Loucy (cell line): ENCODE results near the gene CHMP3.

Source experiments
- H2AFZ ChIP-seq: fragments of 200-600 bp; sonication (generic); 2 replicates; pipeline ENCODE4 v1.6.0; 2016; ENCODE audit warnings: antibody characterized with exemption, mild to moderate bottlenecking, low read length, moderate library complexity
- H3F3A ChIP-seq: fragments of 200-600 bp; 2 replicates; pipeline ENCODE4 v1.6.0; 2016; ENCODE audit warnings: antibody characterized with exemption, low read depth, mild to moderate bottlenecking
- H3K27me3 ChIP-seq: fragments of 200-600 bp; sonication (generic); 2 replicates; pipeline ENCODE4 v1.6.1; 2014; ENCODE audit warnings: low read length, mild to moderate bottlenecking; ENCODE audit not compliant: insufficient read depth, poor library complexity, severe bottlenecking
- H3K36me3 ChIP-seq: fragments of 200-600 bp; sonication (generic); 2 replicates; pipeline ENCODE4 v1.6.1; 2016; ENCODE audit warnings: low read length; ENCODE audit not compliant: insufficient read depth
- H3K4me1 ChIP-seq: fragments of 200-600 bp; sonication (generic); 2 replicates; pipeline ENCODE4 v1.5.1; 2014; ENCODE audit warnings: low read length, mild to moderate bottlenecking; ENCODE audit not compliant: insufficient read depth, poor library complexity, severe bottlenecking
- H3K4me2 ChIP-seq: fragments of 200-600 bp; sonication (generic); 2 replicates; pipeline ENCODE4 v1.6.0; 2014; ENCODE audit warnings: antibody characterized with exemption, low read length, low read depth, mild to moderate bottlenecking; ENCODE audit not compliant: poor library complexity, severe bottlenecking
- H3K4me3 ChIP-seq: fragments of 200-600 bp; sonication (generic); 2 replicates; pipeline ENCODE4 v1.5.1; 2014; ENCODE audit warnings: low read length, mild to moderate bottlenecking, mixed read lengths; ENCODE audit not compliant: poor library complexity, severe bottlenecking
- H3K79me2 ChIP-seq: fragments of 200-600 bp; sonication (generic); 2 replicates; pipeline ENCODE4 v1.6.1; 2014; ENCODE audit warnings: low read length; ENCODE audit not compliant: insufficient read depth
- H3K9ac ChIP-seq: fragments of 200-600 bp; sonication (generic); 2 replicates; pipeline ENCODE4 v1.6.0; 2014; ENCODE audit warnings: mild to moderate bottlenecking, low read depth, low read length, moderate library complexity; ENCODE audit not compliant: poor library complexity, severe bottlenecking
- H3K9me2 ChIP-seq: fragments of 200-600 bp; sonication (generic); replicated peaks from 2 replicates; pipeline ENCODE4 v1.6.1; 2016; ENCODE audit warnings: low read depth, low read length, mixed read lengths
- H3K9me3 ChIP-seq: fragments of 200-600 bp; sonication (generic); 2 replicates; pipeline ENCODE4 v1.6.1; 2014; ENCODE audit warnings: mild to moderate bottlenecking, antibody characterized with exemption, low read length, low read depth; ENCODE audit not compliant: insufficient read depth
- H4K20me1 ChIP-seq: fragments of 200-600 bp; sonication (generic); 2 replicates; pipeline ENCODE4 v1.6.0; 2014; ENCODE audit warnings: antibody characterized with exemption, low read length, mild to moderate bottlenecking; ENCODE audit not compliant: insufficient read depth, poor library complexity, severe bottlenecking
- EZH2phosphoT487 ChIP-seq: fragments of 200-600 bp; IDR thresholded peaks from 2 replicates; pipeline ENCODE4 v1.6.1; 2018; ENCODE audit warnings: antibody characterized with exemption, mild to moderate bottlenecking, moderate library complexity, borderline replicate concordance
- TF ChIP-seq, protein P1 (sequence below): fragments of 200-600 bp; sonication (generic); conservative IDR thresholded peaks from 2 replicates; pipeline ENCODE4 v1.5.1; 2014; ENCODE audit warnings: mild to moderate bottlenecking, antibody characterized with exemption, low read length

The CHMP3 gene

GRCh38 chr2:86484385-86484784, 78.9 kb downstream of the CHMP3 start:
- Histone ChIP-seq H3K9ac (no peak overlapping the region), H4K20me1 (no peaks in the 10 kb centered on the region), H3F3A (no peaks in the 10 kb centered on the region), H3K9me2 (no peaks in the 10 kb centered on the region), H3K4me3 (no peak overlapping the region), H3K4me2 (no peak overlapping the region), H3K79me2 (no peaks in the 10 kb centered on the region), H3K27me3 (no peaks in the 10 kb centered on the region), H3K4me1 (no peaks in the 10 kb centered on the region), H3K36me3 (peaks cover 100% of the 10 kb centered on the region), H2AFZ (no peak overlapping the region), H3K9me3 (no peaks in the 10 kb centered on the region)
- TF ChIP-seq, protein P1, sequence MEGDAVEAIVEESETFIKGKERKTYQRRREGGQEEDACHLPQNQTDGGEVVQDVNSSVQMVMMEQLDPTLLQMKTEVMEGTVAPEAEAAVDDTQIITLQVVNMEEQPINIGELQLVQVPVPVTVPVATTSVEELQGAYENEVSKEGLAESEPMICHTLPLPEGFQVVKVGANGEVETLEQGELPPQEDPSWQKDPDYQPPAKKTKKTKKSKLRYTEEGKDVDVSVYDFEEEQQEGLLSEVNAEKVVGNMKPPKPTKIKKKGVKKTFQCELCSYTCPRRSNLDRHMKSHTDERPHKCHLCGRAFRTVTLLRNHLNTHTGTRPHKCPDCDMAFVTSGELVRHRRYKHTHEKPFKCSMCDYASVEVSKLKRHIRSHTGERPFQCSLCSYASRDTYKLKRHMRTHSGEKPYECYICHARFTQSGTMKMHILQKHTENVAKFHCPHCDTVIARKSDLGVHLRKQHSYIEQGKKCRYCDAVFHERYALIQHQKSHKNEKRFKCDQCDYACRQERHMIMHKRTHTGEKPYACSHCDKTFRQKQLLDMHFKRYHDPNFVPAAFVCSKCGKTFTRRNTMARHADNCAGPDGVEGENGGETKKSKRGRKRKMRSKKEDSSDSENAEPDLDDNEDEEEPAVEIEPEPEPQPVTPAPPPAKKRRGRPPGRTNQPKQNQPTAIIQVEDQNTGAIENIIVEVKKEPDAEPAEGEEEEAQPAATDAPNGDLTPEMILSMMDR, result no peak
- TF ChIP-seq EZH2phosphoT487, result no peak

GRCh38 chr2:86482034-86482433, 81.2 kb downstream of the CHMP3 start:
- Histone ChIP-seq H3F3A (no peaks in the 10 kb centered on the region), H3K9me3 (no peaks in the 10 kb centered on the region), H3K4me2 (no peak overlapping the region), H3K79me2 (no peaks in the 10 kb centered on the region), H3K9me2 (no peaks in the 10 kb centered on the region), H3K4me3 (no peak overlapping the region), H3K9ac (no peak overlapping the region), H4K20me1 (no peaks in the 10 kb centered on the region), H2AFZ (no peak overlapping the region), H3K36me3 (peaks cover 100% of the 10 kb centered on the region), H3K4me1 (no peaks in the 10 kb centered on the region), H3K27me3 (no peaks in the 10 kb centered on the region)
- TF ChIP-seq, protein P1, result no peak
- TF ChIP-seq EZH2phosphoT487, result no peak

- TF ChIP-seq, protein P1, result no peak
- TF ChIP-seq EZH2phosphoT487, result no peak
- Histone ChIP-seq H3K9me2 (no peaks in the 10 kb centered on the region), H3K36me3 (peaks cover 99% of the 10 kb centered on the region), H3K9me3 (no peaks in the 10 kb centered on the region), H3K4me3 (no peak overlapping the region), H3K27me3 (no peaks in the 10 kb centered on the region), H3K79me2 (no peaks in the 10 kb centered on the region), H4K20me1 (no peaks in the 10 kb centered on the region), H3K9ac (no peak overlapping the region), H3K4me2 (no peak overlapping the region), H3K4me1 (no peaks in the 10 kb centered on the region), H3F3A (no peaks in the 10 kb centered on the region), H2AFZ (no peak overlapping the region)
These were observed 83.1 kb downstream of the CHMP3 start for GRCh38 chr2:86480105-86480504.
